Occipital lobe (tissue), 2 donors: ENCODE measurements around the gene ASIP. TPM values are rescaled to one million over a fixed set of nuclear protein-coding genes. Genes with fewer than 3 reads are reported as not detected.
"Not testable (repeated sequence)": the region's sequence is repeated elsewhere in the genome, so short reads cannot be mapped to it uniquely, and the experiment has no call there.

Experiments used
- DNase-seq: peaks from one replicate; lab custom pipeline; 2025; lab: John Stamatoyannopoulos, UW
- total RNA-seq: library from RNA; depleted of rRNA; stranded (reverse); fragments of >200 nt; gene quantifications from one replicate; pipeline ENCODE4 v1.2.3, GENCODE V29; 2014

ASIP gene
- total RNA-seq, result not detected

- no peak for DNase-seq
Measured at GRCh38 chr20:34240693-34241615, at the start of gene ASIP. ASIP (plus strand) TSS chr20:34241423; CDS start chr20:34260375, 18,952 bp downstream.

GRCh38 chr20:34193051-34193450 lies 48.2 kb upstream of the ASIP start:
- DNase-seq, result no peak

DNA sequence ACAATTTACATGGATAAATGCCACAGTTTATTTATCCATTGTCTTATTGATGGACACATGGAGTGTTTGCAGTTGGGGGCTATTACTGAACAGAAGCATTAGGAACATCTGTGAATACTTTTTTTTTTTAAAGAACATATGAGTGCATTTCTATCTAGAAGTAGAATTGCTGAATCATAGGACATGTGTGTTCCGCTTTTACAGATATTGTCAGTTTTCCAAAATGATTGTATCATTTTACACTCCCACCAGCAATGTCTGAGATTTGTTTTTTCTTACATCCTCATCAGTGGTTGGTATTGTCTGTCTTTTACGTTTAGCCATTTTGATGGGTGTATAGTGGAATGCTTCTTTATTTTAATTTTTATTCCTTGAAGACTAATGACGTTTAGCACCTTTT lies 42.0 kb upstream of the ASIP start:
- no peak for DNase-seq

- DNase-seq, result no peak
Measured at GRCh38 chr20:34200023-34200422, 41.2 kb upstream of the ASIP start.

GRCh38 chr20:34201531-34201930 lies 39.7 kb upstream of the ASIP start:
- no peak for DNase-seq

GRCh38 chr20:34205172-34205880 lies 35.9 kb upstream of the ASIP start:
- DNase-seq, result not testable (repeated sequence)

DNA sequence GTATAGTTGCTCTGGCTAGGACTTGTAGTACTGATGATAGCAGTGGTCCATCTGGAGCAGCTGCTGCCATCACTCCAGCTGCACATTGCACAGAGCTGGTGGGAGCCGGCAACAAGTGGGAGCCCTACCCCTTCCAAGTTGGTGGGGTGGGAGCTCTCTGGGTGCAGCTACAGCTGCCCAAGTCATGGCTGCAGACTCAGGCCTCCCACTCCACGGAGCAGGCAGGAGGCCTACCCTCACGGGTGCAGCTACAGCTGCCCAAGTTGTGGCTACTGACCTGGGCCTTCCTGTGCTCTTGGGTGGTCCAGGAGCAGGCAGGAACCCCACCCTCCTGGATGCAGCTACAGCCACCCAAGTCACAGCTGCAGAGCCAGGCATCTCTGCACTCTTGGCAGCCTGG lies 32.1 kb upstream of the ASIP start:
- DNase-seq, result no peak

GRCh38 chr20:34210271-34210670 lies 31.0 kb upstream of the ASIP start:
- DNase-seq, result no peak

- DNase-seq, result no peak
Measured at GRCh38 chr20:34211591-34211990, 29.6 kb upstream of the ASIP start.

GRCh38 chr20:34213213-34213612 lies 28.0 kb upstream of the ASIP start:
- DNase-seq, result no peak

DNA sequence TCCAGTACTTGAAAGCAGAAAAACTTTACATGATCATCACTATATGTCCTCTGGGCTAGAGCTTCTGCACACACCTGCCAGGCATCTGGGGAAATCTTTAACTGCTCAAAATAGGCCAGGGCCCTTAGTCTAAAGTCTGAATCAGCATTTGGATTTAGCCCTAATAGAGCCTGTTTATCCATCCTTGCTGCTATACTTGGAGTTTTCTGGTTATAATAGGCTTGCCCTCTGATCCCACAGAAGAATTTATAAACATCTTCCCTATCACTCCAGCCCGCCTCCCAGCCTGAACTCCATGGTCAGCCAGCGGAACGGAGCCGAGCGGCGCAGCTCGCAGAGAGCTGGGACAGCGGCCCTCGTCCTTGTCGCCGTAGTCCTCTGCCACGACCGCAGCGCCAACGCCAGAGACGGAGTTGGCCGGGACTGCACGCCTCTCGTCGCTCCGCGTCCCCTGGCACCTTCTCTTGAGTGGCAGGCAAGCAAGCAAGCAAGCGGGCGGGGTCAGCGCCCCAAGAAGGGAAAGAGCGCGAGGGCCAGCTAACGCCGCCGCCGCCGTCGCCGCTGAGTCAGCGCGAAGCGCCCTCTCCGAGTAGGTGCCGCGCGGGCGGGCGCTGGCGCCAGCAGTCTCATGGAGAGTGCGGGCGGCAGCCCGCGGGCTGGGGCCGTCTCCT lies 25.4 kb upstream of the ASIP start:
- peak; percentile 58 for DNase-seq

DNA sequence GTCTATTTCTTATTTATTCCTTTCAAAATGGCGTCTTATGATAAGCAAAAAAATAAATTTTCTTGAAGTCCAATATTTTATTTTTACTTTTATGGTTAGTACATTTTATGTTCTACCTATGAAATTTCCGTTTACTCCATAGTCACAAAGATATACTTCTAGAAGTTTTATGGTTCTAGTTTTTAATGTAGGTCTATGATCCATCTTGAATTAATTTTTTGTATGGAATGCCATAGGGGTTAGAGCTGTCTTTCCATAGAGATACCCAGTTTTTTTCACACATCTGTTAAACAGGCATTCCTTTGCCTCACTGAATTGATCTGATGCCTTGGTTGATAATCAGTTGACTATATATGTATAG lies 24.9 kb upstream of the ASIP start:
- DNase-seq, result no peak

GRCh38 chr20:34220561-34220960 lies 20.7 kb upstream of the ASIP start:
- DNase-seq, result no peak

- DNase-seq, result no peak
Measured at GRCh38 chr20:34222208-34222607, 19.0 kb upstream of the ASIP start.

GRCh38 chr20:34224251-34224650 lies 17.0 kb upstream of the ASIP start:
- not testable (repeated sequence) for DNase-seq

DNA sequence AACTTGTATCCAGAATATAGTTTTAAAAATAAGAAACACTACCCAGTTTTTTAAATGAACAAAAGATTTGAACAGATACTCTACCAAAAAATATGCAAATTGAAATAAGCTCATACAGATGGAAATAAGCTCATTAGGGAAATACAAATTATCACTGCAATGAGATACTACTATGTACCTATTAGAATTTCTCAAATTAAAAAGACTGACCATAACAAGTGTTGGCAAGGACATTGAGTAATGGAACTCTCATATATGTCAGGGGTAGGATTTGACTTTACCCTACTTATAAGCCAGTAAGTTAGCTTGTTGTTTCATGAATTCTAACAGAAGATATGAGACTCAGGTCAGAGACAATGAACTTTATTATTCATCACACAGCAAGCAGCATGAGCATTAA lies 9.6 kb upstream of the ASIP start:
- DNase-seq, result no peak

- DNase-seq, result no peak
Measured at GRCh38 chr20:34232494-34233087, 8.6 kb upstream of the ASIP start.

GRCh38 chr20:34233687-34234086 lies 7.5 kb upstream of the ASIP start:
- DNase-seq, result no peak

DNA sequence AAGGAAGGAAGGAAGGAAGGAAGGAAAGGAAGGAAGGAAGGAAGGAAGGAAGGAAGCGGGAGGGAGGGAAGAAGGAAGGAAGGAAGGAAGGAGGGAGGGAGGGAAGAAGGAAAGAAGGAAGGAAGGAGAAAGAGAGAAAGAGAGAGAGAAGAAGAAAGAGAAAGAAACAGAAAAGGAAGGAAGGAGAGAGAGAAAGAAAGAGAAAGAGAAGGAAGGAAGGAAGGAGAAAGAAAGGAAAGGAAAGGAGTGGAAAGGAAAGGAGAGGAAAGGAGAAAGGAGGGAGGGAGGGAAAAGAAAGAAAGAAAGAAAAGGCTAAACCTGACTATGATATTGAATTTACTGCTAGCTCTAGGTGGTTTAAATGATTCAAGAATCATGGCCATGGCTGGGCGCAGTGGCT lies 5.3 kb upstream of the ASIP start:
- no peak for DNase-seq

DNA sequence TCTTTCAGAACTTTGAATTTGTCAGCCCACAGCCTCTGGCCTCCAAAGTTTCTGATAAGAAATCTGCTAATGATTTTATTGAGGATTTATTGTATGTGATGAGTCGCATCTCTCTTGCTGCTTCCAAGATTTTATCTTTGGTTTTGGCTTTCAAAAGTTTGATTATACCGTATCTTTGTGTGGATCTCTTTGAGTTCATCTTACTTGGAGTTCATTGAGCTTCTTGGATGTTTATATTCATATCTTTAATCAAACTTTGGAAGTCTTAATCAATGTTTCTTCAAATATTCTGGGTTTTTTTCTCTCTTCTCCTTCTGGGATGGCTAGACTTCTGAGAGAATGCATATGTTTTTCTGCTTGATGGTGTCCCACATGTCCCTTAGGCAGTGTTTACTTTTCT lies 3.3 kb upstream of the ASIP start:
- DNase-seq, result no peak

DNA sequence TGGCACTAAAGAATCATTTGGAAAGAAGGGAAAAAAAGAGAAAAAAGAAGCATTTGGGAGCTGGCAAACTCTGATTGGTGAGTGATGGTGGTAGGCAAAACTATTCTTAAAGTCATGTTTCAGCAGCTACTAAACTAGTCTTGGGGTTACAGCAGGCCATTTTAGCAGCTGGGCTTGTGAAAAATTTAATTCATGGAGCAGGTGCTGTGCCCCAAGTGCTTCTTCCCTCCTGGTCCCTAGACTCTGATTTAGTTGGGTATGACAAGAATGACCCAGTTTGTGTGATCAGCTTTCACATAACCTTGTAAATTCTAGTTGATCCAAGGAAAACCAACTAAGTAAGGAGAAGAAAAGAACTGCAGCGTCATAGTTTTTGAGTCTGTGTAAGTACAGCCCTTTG lies 1.1 kb upstream of the ASIP start:
- no peak for DNase-seq

DNA sequence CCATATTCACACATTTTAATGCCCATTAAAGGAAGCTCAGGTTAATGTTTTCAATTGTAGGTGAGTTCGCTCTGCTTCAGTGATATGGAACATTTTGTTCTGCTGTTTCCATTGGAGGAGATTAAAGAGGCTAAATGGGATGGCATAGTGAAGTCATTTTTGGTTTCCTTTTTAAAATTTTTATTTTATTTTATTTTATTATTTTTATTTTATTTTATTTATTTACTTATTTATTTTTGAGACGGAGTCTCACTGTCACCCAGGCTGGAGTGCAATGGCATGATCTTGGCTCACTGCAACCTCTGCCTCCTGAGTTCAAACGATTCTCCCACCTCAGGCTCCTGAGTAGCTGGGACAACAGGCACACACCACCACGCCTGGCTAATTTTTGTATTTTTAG lies 792 bp downstream of the ASIP start:
- DNase-seq, result not testable (repeated sequence)
